Immature natural killer cell (primary cell): ENCODE measurements around the gene CSNK1G3. TPM values are rescaled to one million over a fixed set of nuclear protein-coding genes. Genes with fewer than 3 reads are reported as not detected.

Experiments
- DNase-seq, 3 donors: peaks; one replicate each; pipeline ENCODE4 v3.0.0; 2022; ENCODE audit warnings: mixed read lengths in 1 of 3
- H3K27ac Mint-ChIP-seq, 6 donors: one replicate each; pipeline ENCODE4 v1.8.0; 2020; ENCODE audit warnings: mixed read lengths in 6 of 6, mild to moderate bottlenecking in 5 of 6, inconsistent platforms in 4 of 6, moderate library complexity in 3 of 6
- H3K27me3 Mint-ChIP-seq, 3 donors: one replicate each; pipeline ENCODE4 v1.8.0; 2020 to 2021; ENCODE audit warnings: low read depth in 3 of 3, mild to moderate bottlenecking in 3 of 3, mixed read lengths in 3 of 3, moderate library complexity in 3 of 3, inconsistent platforms in 1 of 3
- H3K36me3 Mint-ChIP-seq, 3 donors: one replicate each; pipeline ENCODE4 v1.8.0; 2020; ENCODE audit warnings: mixed read lengths in 3 of 3, inconsistent platforms in 2 of 3, mild to moderate bottlenecking in 2 of 3
- H3K4me1 Mint-ChIP-seq, 2 donors: one replicate each; pipeline ENCODE4 v1.8.0; 2020; ENCODE audit warnings: inconsistent platforms in 2 of 2, mild to moderate bottlenecking in 2 of 2, mixed read lengths in 2 of 2, moderate library complexity in 1 of 2
- H3K4me3 Mint-ChIP-seq, 5 donors: one replicate each; pipeline ENCODE4 v1.8.0; 2020; ENCODE audit warnings: mild to moderate bottlenecking in 5 of 5, mixed read lengths in 5 of 5, inconsistent platforms in 3 of 5, moderate library complexity in 3 of 5
- H3K9me3 Mint-ChIP-seq, 6 donors: one replicate each; pipeline ENCODE4 v1.8.0; 2020; ENCODE audit warnings: mild to moderate bottlenecking in 6 of 6, mixed read lengths in 6 of 6, inconsistent platforms in 4 of 6, moderate library complexity in 3 of 6
- polyA plus RNA-seq, 3 donors: library from polyadenylated mRNA; unstranded; fragments of 300-500 nt; fragmentation: Illumina TruSeq; gene quantifications; one replicate each; pipeline ENCODE4 v1.2.3, GENCODE V29; 2021

Gene CSNK1G3
- polyA plus RNA-seq, 3 donors from 2014 or later, result 28.7 to 44.9 (median 36.2) TPM

DNA sequence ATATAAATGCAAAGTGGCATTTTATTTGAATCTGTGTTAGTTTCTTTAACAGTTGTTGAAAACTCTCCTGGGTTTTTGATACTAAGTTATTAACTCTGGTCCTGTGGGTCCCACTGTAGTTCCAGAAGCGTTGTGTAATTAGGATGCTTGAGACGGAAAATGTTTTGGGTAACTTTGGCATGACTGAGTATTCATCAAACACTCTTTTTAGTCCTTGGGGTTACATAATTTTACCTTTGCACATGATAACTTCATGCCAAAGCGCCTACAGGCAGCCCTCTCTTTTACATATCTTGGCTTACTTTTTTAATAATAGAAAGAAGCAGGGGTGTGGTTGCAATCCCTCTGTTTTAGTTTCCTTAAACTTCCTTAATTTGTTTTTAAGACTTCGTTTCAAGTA lies 12.2 kb downstream of the CSNK1G3 start:
- no peak overlapping the region for H3K4me3 Mint-ChIP-seq
- no peaks in the 10 kb centered on the region for H3K27me3 Mint-ChIP-seq
- peak overlapping the region in 1 of 6 donors; percentile 51 for H3K27ac Mint-ChIP-seq
- DNase-seq, result no peak
- H3K36me3 Mint-ChIP-seq, result peaks cover 0 to 3% (median 0%) of the 10 kb centered on the region in 3 donors
- H3K4me1 Mint-ChIP-seq, result peaks cover 48 to 85% of the 10 kb centered on the region in 2 donors
- H3K9me3 Mint-ChIP-seq, result no peaks in the 10 kb centered on the region

DNA sequence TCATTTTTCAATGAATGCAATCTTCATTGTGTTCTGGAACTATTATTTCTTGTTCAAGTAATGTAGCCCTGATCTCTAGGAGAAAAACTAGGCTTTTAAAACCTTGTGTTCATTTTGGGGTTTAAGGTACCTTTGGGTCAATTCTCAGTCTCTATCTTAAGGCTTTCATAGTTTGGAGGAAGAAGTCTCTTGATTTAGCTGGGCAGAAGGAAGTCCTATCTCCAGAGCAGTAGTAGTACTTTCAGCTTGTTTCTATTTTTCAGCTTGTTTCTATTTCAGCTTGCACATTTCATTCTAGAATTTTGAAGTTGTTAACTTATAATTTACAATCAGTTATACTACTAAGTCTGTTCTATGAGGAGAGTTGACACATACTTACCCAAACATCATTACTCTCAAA lies 15.2 kb downstream of the CSNK1G3 start:
- H3K36me3 Mint-ChIP-seq, result peaks cover 0 to 3% (median 0%) of the 10 kb centered on the region in 3 donors
- peaks cover 45 to 89% of the 10 kb centered on the region in 2 donors for H3K4me1 Mint-ChIP-seq
- peak overlapping the region in 4 of 6 donors; percentile 4 to 76 (median 34) for H3K27ac Mint-ChIP-seq
- H3K4me3 Mint-ChIP-seq, result no peak overlapping the region
- no peak for DNase-seq
- H3K27me3 Mint-ChIP-seq, result no peaks in the 10 kb centered on the region
- H3K9me3 Mint-ChIP-seq, result no peaks in the 10 kb centered on the region

DNA sequence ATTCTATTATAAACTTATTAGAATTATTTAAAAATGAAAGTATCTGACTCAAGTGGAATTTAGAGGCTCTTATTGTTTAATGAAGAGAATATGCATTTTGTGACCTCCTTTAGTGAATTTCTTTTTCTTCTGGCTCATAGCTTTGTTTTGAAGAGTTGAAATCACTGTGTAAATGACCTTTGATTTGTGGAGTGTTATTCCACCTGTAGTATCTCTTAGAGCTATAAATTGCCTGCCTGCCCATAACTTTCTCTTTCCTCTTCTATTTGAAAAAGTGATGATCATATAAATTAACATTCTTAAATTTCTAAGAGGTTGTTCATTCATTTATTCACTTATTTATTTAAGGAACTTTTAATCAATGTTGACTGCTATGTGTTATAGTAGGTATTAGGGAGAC lies 16.1 kb downstream of the CSNK1G3 start:
- peaks cover 45 to 91% of the 10 kb centered on the region in 2 donors for H3K4me1 Mint-ChIP-seq
- H3K9me3 Mint-ChIP-seq, result no peaks in the 10 kb centered on the region
- H3K36me3 Mint-ChIP-seq, result peaks cover 0 to 3% (median 0%) of the 10 kb centered on the region in 3 donors
- H3K27me3 Mint-ChIP-seq, result no peaks in the 10 kb centered on the region
- H3K27ac Mint-ChIP-seq, result no peak overlapping the region
- no peak for DNase-seq
- H3K4me3 Mint-ChIP-seq, result no peak overlapping the region

DNA sequence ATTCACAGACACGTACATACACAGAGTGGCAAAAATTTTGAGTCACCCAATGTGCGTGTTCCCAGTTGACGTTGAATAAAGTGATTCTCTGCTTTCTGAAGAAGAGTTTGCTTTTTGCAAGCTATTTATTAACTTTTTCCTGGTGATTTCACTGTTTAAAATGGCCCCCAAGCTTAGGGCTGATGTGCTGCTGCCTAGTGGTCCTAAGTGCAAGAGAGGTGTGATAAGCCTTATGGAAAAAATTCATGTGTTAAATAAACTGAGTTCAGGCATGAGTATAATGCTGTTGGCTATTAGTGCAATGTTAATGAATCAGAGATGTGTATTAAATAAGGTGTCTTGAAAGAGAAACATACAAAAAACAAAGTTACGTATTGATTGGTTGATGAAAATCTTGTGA lies 16.9 kb downstream of the CSNK1G3 start:
- Mint-ChIP-seq H3K36me3 (peaks cover 0 to 3% (median 0%) of the 10 kb centered on the region in 3 donors), H3K4me3 (no peak overlapping the region), H3K4me1 (peaks cover 45 to 91% of the 10 kb centered on the region in 2 donors), H3K9me3 (no peaks in the 10 kb centered on the region), H3K27ac (no peak overlapping the region), H3K27me3 (no peaks in the 10 kb centered on the region)
- DNase-seq, result no peak

DNA sequence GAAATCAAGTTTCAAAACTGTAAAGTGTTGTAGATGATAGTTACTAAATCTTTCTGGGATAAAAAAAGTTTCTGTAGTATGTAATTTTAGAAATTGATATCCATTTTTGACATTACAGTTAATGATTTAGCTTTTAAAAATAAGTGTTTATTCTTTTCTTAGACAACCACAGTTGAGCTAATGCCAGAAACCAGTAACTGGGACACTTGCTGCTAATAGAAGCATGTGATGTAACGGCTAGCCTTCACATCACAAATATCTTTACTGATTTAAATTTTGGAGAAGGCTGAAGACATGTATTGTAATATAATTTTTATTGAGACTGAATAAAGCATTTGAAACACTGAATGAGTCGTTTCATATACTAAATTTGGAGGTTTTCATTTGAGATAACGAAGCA lies 18.8 kb downstream of the CSNK1G3 start:
- Mint-ChIP-seq H3K4me1 (peaks cover 40 to 94% of the 10 kb centered on the region in 2 donors), H3K27me3 (no peaks in the 10 kb centered on the region), H3K4me3 (no peak overlapping the region), H3K9me3 (no peaks in the 10 kb centered on the region), H3K27ac (no peak overlapping the region), H3K36me3 (peaks cover 0 to 3% (median 0%) of the 10 kb centered on the region in 3 donors)
- DNase-seq, result no peak

DNA sequence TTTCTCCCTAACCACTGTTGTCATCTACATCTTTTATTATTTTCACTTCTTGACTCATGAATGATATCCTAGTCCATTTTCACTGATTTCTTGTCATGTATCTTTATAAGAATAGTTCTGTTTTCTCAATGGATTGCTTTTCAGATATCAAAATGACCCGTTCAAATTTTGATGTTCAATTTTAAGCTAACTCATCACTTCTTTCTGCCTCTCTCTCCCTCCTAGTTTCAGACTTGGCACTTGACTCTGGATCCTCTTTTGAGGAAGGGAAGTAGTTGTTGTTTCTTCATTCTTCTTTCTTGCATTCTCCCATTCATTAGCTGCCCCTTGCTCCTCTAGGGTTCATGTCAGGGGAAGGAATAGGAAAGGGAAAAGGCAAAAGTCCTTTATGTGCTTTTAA lies 23.7 kb downstream of the CSNK1G3 start:
- H3K36me3 Mint-ChIP-seq, result no peaks in the 10 kb centered on the region
- no peaks in the 10 kb centered on the region for H3K9me3 Mint-ChIP-seq
- no peak for DNase-seq
- H3K4me1 Mint-ChIP-seq, result peaks cover 40 to 91% of the 10 kb centered on the region in 2 donors
- H3K27ac Mint-ChIP-seq, result no peak overlapping the region
- H3K4me3 Mint-ChIP-seq, result no peak overlapping the region
- H3K27me3 Mint-ChIP-seq, result no peaks in the 10 kb centered on the region

DNA sequence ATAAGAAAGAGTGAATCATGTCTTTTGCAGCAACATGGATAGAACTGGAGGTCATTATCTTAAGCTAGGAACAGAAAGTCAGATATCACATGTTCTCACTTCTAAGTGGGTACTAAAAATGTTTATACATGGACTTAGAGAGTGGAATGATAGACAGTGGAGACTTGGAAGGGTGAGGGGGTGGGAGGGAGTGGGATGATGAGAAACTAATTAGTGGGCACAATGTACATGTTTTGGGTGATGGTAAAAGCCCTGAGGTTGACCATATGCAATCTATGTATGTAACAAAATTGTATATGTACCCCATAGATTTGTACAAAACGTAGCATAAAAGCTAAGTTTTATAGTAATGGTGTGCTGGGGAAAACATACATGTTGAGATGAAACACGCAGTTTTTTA lies 25.3 kb downstream of the CSNK1G3 start:
- Mint-ChIP-seq H3K27ac (no peak overlapping the region), H3K9me3 (no peaks in the 10 kb centered on the region), H3K36me3 (no peaks in the 10 kb centered on the region), H3K4me3 (no peak overlapping the region), H3K4me1 (peaks cover 36 to 92% of the 10 kb centered on the region in 2 donors), H3K27me3 (no peaks in the 10 kb centered on the region)
- DNase-seq, result no peak

DNA sequence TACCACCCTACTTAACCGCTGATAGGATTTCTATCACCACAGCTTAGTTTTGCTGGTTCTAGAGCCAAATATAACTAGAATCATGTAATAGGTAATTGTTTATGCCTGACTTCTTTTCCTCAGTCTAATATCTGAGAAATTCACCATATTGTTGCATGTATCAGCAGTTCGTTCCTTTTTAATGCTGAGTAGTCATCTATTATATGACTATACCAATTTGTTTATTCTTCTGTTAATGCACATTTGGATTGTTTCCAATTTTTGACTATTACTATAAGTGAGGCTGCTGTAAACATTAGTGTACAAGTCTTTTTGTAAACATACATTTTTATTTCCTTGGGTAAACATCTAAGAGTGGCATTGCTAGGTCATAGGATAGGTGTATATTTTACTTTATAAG lies 25.9 kb downstream of the CSNK1G3 start:
- no peak for DNase-seq
- H3K9me3 Mint-ChIP-seq, result no peaks in the 10 kb centered on the region
- H3K27ac Mint-ChIP-seq, result peak overlapping the region in 1 of 6 donors; percentile 2
- H3K36me3 Mint-ChIP-seq, result no peaks in the 10 kb centered on the region
- H3K4me3 Mint-ChIP-seq, result no peak overlapping the region
- peaks cover 39 to 92% of the 10 kb centered on the region in 2 donors for H3K4me1 Mint-ChIP-seq
- peaks cover 0 to under 1% (median 0%) of the 10 kb centered on the region in 3 donors for H3K27me3 Mint-ChIP-seq

DNA sequence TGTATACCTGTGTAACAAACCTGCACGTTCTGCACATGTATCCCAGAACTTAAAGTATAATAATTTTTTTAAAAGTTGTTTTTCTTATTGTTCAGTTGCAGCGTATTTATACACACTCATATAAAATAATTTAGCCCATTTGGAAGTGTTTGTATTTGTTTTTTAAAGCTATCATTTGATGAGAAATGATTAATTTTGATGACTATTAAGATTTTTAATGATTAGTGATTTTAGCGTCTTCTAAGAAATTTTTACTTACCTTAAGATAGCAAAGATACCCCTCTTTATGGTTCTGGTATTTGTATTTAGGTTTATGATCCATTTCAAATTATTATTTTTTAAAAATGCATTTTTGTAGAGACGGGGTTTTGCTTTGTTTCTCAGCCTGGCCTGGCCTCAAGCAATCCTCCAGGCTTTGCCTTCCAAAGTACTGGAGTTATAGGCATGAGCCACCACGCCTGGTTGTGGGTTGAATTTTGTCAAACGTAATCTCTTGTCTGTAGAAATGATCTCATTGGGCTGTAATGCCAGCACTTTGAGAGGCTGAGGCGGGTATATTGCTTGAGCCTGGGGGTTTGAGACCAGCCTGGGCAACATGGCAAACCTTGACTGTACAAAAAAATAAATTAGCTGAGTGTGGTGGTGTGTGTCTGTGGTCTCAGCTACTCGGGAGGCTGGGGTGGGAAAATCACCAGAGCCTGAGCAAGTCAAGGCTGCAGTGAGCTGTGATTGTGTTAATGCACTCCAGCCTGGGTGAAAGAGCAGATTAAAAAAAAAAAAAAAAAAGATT lies 26.9 kb downstream of the CSNK1G3 start:
- H3K27me3 Mint-ChIP-seq, result peaks cover 0 to 3% (median 0%) of the 10 kb centered on the region in 3 donors
- no peaks in the 10 kb centered on the region for H3K9me3 Mint-ChIP-seq
- H3K27ac Mint-ChIP-seq, result peak overlapping the region in 1 of 6 donors; percentile 15
- H3K36me3 Mint-ChIP-seq, result no peaks in the 10 kb centered on the region
- peak overlapping the region in 1 of 5 donors; percentile 30 for H3K4me3 Mint-ChIP-seq
- no peak for DNase-seq
- H3K4me1 Mint-ChIP-seq, result peaks cover 44 to 92% of the 10 kb centered on the region in 2 donors

DNA sequence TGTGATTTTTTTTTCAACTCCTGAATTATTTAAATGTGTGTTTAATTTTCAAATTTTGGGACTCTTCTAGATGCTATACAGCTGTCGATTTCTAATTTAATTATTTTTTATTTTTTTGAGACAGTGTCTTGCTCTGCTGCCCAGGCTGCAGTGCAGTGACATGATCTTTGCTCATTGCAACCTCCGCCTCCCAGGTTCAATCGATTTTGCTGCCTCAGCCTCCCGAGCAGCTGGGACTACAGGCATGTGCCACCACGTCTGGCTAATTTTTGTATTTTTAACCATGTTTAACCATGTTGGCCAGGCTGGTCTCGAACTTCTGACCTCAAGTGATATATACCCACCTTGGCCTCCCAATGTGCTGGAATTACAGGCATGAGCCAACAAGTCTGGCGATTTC lies 28.6 kb downstream of the CSNK1G3 start:
- Mint-ChIP-seq H3K9me3 (no peaks in the 10 kb centered on the region), H3K4me3 (no peak overlapping the region), H3K27me3 (peaks cover 0 to 3% (median 0%) of the 10 kb centered on the region in 3 donors), H3K27ac (no peak overlapping the region), H3K36me3 (no peaks in the 10 kb centered on the region), H3K4me1 (peaks cover 43 to 86% of the 10 kb centered on the region in 2 donors)
- no peak for DNase-seq

DNA sequence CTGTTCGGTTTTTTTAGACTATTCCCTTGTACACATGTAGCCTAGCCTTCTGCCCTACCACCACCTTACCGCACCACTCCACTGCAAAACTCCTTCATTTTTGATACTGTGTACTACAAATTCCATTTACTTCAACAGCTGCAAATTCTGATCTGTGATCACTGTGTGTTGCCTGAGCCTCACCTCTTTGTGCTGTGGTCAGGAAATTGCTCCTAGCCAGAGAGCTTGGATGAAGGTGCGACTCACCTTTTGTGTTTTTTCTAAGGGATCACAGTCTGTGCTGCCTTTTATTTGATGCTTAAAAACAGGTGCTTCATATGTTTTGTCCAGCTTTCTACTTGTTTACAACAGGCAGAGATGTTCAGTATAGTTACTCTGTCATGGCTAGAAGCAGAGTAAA lies 31.5 kb downstream of the CSNK1G3 start:
- no peaks in the 10 kb centered on the region for H3K9me3 Mint-ChIP-seq
- H3K27ac Mint-ChIP-seq, result peak overlapping the region in 4 of 6 donors; percentile 6 to 33 (median 20)
- peaks cover 0 to 3% (median 0%) of the 10 kb centered on the region in 3 donors for H3K27me3 Mint-ChIP-seq
- no peak overlapping the region for H3K4me3 Mint-ChIP-seq
- H3K36me3 Mint-ChIP-seq, result no peaks in the 10 kb centered on the region
- DNase-seq, result no peak
- H3K4me1 Mint-ChIP-seq, result peaks cover 41 to 75% of the 10 kb centered on the region in 2 donors

DNA sequence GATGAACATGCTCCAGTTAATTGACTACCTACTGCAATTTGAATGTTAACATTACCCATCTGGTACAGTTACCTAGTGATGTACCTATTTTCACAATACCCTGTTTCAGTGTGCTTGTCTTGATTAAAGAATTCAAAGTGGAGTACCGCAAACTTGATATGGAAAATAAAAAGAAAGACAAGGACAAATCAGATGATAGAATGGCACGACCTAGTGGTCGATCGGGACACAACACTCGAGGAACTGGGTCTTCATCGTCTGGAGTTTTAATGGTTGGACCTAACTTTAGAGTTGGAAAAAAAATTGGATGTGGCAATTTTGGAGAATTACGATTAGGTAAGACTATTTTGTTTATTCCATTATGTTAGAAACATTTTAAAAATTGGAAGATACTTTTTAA lies 33.5 kb downstream of the CSNK1G3 start:
- Mint-ChIP-seq H3K4me3 (no peak overlapping the region), H3K27ac (peak overlapping the region in 1 of 6 donors; percentile 23), H3K4me1 (peaks cover 47 to 75% of the 10 kb centered on the region in 2 donors), H3K27me3 (peaks cover 0 to 3% (median 0%) of the 10 kb centered on the region in 3 donors), H3K9me3 (no peaks in the 10 kb centered on the region), H3K36me3 (no peaks in the 10 kb centered on the region)
- peak in 2 of 3 donors; percentile 14 to 24 for DNase-seq

DNA sequence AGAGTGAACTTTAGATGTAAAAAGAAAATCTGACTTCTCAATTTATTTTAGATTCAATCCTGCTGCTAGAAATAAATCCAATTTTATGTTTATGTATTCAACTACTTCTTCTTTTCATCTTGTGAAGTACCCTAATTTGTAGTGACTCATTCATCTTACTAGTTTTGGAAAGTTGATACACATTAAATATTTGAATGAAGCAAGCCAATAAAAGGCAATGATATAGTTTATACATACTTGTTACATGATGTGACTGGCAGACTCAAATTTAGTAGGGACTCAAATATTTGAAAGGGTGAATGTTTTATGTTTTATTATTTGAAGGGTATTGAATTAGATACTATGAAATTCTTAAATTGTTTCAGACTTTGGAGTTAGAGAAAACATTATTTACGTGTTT lies 34.7 kb downstream of the CSNK1G3 start:
- Mint-ChIP-seq H3K27me3 (peaks cover 0 to 3% (median 0%) of the 10 kb centered on the region in 3 donors), H3K9me3 (no peaks in the 10 kb centered on the region), H3K36me3 (no peaks in the 10 kb centered on the region), H3K27ac (peak overlapping the region in 3 of 6 donors; percentile 17 to 61 (median 18)), H3K4me1 (peaks cover 53 to 71% of the 10 kb centered on the region in 2 donors), H3K4me3 (no peak overlapping the region)
- no peak for DNase-seq

DNA sequence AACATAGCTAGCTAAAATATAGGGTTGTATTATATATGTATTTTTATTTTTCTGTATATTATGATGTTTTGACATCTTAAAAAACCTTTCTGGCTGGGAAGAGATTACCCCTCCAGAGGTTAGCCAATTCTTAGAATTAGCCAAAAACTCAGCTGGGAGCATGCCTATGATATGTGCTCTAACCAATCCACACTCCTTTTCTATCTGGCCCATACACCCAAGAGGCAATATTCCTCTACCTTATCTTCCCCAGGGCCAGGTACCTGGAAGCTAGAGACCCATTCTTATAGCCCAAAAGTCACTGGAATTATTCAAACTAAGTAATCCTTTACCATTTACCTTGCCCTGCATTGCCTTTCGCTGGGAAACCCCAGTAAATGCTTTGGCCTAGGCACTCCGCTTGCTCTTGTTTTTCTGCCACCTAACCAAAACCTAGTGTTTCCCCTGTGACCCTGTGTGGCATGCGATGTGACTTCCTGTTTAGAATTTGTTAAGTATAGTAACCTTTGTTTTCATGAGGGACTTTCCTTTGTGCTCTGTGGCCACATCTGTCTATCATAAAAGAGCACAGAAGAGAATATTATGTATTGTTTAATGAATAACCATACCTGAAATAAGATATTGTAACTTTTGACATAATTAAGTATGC lies 37.4 kb downstream of the CSNK1G3 start:
- peak; percentile 75 to 78 (median 75) for DNase-seq
- Mint-ChIP-seq H3K27ac (peak overlapping the region; percentile 82 to 98 (median 96)), H3K4me1 (peaks cover 36 to 49% of the 10 kb centered on the region in 2 donors), H3K27me3 (peaks cover 0 to 3% (median 0%) of the 10 kb centered on the region in 3 donors), H3K4me3 (peak overlapping the region; percentile 50 to 74 (median 60)), H3K9me3 (no peaks in the 10 kb centered on the region), H3K36me3 (no peaks in the 10 kb centered on the region)
